Left colon (tissue), 2 donors: ENCODE results near the gene TRPM3. TPM values are rescaled to one million over a fixed set of nuclear protein-coding genes. Genes with fewer than 3 reads are reported as not detected.

ENCODE experiments used
- ATAC-seq: fragments of 200-7000 bp; cut with Tn5 transposase; one replicate; pipeline ENCODE4 v1.9.1; 2020; ENCODE audit warnings: mild to moderate bottlenecking, moderate library complexity
- DNase-seq, 2 donors: peaks; one replicate each; pipeline ENCODE4 v3.0.0-alpha.2; 2020
- intact Hi-C, 2 donors: fragments of 100-400 bp; cut with DNase I in 1 of 2; cut with micrococcal nuclease in 1 of 2; formaldehyde crosslinking; loops; one replicate each; pipeline versions ENCODE4 v1.11.2 to v1.14.0; 2022; cut with DNase I, micrococcal nuclease
- total RNA-seq, 2 donors: library from RNA; stranded (reverse); fragmentation: NEBNext Ultra II Directional; extraction: Animal tissue kit (Norgen Biotek cat#: 25700); gene quantifications; one replicate each; pipeline ENCODE4 v1.2.1, GENCODE V29; 2021
- donor health status: DM: no; HTN: no; CAD: no.
- donor health status: DM: yes; HTN: yes; CAD: no.

Gene TRPM3
- total RNA-seq, 2 donors from 2014 or later = 0.22 to 0.73 TPM

GRCh38 chr9:70811638-70812037 is 309.8 kb downstream of the TRPM3 start:
- no peak for DNase-seq
- intact Hi-C loops = no loop called here
- ATAC-seq = no peak

DNA sequence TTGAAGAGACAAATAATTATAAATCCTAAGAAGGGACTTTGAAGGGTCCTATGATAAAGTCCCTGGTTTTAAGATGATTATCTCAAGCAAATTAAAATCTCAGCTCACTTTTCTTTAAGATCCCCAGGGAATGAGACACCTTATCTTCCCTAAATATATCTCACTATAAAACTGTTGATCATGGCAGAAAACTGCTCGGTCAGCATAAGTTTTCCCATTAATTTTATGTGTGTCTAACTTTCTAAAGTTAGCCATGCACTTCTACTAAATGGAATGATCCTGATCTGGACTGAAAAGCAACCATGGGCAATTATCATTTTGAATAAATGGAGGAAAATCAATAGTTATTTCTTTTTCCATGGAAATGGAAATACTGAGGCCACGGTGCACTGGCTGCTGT is 314.5 kb downstream of the TRPM3 start:
- no peak for ATAC-seq
- intact Hi-C loops = no loop called here
- DNase-seq = no peak

DNA sequence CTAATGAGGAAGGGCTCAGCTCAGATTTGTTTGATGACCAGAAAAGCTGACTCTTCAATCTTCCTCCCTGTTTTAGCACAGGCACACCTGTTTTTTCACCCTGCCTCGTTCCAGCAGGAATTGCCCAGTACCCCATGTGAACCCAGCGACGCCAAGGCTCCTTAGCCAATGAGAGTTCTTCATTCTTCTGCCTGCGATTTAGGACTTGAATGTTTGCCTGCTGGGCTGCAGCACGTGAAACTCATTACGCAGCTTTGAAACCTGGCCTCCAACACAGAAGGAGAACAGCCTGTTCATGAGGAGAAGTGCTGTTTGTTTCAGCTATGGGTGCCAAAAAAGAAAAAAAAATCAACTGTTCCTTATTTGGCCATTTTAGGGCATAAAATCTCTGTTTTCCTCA is 315.5 kb downstream of the TRPM3 start:
- intact Hi-C loops = no loop called here
- ATAC-seq (no peak), DNase-seq (no peak)

DNA sequence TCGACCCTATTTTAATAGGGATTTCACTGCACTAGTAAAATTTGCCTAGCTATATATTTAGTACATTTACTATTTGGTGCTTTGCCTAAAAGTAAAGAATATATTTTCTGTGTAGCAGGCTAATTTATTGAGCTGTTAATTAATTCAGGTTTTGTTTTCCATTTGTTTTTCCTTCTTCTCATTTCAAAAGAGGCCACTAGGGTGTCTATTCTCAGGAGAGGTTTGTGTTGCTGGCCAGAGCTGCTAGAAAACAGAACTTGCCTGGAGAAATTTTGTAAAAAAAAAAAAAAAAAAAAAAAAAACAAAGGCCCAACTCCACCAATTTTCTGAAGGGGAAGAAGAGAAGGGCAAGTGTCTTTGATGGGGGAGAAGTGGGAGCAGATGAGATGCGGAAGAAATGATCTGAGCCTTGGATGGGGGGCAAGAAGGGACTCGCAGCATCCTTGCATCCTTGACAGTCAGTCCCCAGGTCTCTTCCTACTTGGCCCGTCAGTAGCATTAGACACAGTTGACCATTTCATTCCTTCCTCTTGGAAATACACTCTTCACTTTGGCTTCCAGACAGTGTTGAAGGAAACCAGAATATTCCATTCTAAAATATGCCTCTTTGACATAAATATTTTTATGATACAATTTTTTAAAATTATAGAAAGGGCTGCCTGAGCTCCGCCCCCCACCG is 318.5 kb downstream of the TRPM3 start:
- intact Hi-C loops = no loop called here

GRCh38 chr9:70802206-70802605 is 319.2 kb downstream of the TRPM3 start:
- intact Hi-C loops = no loop called here
- no peak for DNase-seq
- ATAC-seq = no peak

More for the DNA sequence above, 318.5 kb downstream of the TRPM3 start:
- no peak for ATAC-seq
- DNase-seq = no peak

- ATAC-seq = no peak
- no peak for DNase-seq
Measured at GRCh38 chr9:70801181-70801829, 320.1 kb downstream of the TRPM3 start.

DNA sequence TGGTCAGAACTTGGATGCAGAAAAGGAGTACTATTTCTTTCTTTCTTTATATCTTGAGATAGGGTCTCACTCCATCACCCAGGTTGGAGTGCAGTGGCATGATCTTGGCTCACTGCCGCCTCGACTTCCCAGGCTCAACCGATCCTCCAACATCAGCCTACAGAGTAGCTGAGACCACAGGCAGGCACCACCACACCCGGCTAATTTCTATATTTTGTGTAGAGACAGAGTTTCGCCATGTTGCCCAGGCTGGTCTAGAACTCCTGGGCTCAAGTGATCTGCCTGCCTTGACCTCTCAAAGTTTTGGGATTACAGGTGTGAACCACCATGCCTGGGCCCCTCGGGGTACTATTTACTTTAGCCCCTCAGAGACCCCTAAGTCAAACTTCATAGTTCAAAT is 323.4 kb downstream of the TRPM3 start:
- ATAC-seq (no peak), DNase-seq (no peak)
- intact Hi-C loops = no loop called here

More at GRCh38 chr9:70801181-70801829, 320.1 kb downstream of the TRPM3 start:
- intact Hi-C loops = no loop called here

- intact Hi-C loops = no loop called here
- DNase-seq (no peak), ATAC-seq (no peak)
Measured at GRCh38 chr9:70795841-70796240, 325.6 kb downstream of the TRPM3 start.

DNA sequence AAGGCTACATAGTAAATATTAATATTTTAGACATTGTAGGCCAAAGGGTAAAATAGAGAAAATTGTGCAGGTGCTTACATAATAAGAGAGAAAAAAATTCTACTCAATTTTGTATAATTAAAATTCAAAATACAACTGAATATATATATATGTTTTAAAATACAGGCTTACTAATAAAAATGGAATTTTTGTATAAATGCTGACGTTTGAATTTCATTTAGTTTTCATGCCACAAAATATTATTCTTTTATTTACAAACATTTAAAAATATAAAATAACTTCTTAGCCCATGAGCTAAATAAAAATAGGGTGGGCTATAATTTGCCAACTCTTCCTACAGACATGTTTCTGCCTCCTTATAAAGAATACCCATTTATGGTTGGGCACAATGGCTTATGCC is 328.6 kb downstream of the TRPM3 start:
- ATAC-seq (no peak), DNase-seq (no peak)
- intact Hi-C loops = no loop called here

GRCh38 chr9:70791936-70792335 is 329.5 kb downstream of the TRPM3 start:
- ATAC-seq (no peak), DNase-seq (no peak)

GRCh38 chr9:70789086-70789485 is 332.3 kb downstream of the TRPM3 start:
- ATAC-seq (no peak), DNase-seq (no peak)
- intact Hi-C loops = no loop called here

More at GRCh38 chr9:70791936-70792335, 329.5 kb downstream of the TRPM3 start:
- intact Hi-C loops = no loop called here

- intact Hi-C loops = no loop called here
- ATAC-seq = no peak
- DNase-seq = no peak
Measured at GRCh38 chr9:70784456-70784855, 337.0 kb downstream of the TRPM3 start.

DNA sequence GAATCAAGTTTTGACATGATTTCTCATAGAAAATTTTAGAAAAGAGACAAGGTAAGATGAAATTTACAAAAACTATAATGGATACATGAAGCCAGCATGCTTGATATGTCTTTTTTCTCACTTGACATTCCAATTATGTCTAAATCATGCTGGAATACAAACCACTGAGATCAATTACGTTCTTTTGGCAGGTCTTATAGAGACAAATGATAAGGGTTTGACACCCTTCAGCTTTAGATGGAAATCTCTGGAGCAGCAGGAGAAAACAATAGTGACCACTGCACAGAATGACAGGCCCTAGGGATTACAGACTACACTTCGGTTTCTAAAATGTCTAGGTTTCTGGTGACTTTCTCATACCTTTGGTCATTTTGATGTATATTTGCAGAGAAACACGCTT is 342.9 kb downstream of the TRPM3 start:
- DNase-seq (no peak), ATAC-seq (no peak)
- intact Hi-C loops = no loop called here

- intact Hi-C loops = no loop called here
- DNase-seq (no peak), ATAC-seq (no peak)
Measured at GRCh38 chr9:70773579-70773978, 347.8 kb downstream of the TRPM3 start.

DNA sequence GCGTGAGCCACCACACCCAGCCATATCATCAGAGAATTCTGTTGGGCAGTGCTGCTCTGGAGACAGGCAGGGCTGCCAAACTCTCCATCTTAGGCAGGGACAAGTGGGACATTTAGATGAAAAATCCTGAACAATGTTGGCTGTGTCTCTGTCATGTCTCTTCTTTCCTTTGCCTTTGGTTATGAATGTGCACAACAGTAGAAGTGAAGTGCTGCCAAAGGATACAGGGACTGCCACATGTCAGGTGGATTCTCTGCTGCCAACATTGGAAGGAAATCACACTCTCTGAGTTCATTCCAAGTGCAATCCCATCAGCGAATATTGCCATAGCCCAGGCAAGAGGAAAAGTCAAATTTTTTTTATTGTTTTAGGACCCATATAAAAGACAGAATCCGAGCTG is 348.8 kb downstream of the TRPM3 start:
- no peak for ATAC-seq
- intact Hi-C loops = no loop called here
- DNase-seq = no peak

DNA sequence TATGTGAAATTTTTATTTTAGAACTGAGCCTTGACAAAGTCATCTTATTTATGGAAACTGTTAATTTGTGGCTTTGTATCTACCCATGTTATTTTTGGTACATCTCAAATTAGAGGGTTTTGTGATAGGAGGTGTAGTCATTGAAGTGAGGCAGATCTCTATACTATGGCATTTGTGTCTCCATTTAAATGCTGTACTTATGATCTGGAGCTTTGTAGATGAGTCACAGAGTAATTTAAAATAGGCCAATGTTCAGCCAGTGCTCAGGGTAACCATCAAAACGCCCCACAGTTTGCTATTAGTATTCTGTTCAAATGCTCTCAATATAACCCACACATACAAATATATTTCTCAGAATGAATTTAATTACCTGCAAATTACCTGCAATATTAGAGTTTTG is 355.5 kb downstream of the TRPM3 start:
- ATAC-seq = no peak

GRCh38 chr9:70761139-70761670 is 360.2 kb downstream of the TRPM3 start:
- no peak for ATAC-seq

More for the DNA sequence above, 355.5 kb downstream of the TRPM3 start:
- no peak for DNase-seq
- intact Hi-C loops = no loop called here

DNA sequence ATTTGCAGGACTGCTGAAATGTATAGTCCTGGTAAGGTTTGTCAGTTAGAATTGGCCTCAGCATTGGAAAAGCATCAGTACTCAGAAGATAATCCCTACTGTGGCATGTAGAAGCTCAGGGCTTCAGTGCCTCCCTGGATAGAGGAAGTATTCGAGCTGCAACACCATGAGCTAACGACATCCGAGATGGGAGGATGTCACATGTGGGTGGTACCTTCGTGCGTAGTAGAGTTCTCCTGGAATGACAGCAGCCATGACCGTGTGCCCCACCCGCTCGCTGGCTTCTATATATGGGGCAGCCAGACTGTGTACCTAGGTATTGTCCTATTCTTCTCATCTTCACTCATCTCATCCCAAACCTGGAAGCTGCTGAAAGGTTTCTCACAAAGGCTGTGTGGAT is 361.2 kb downstream of the TRPM3 start:
- intact Hi-C loops = no loop called here
- ATAC-seq (no peak), DNase-seq (no peak)

More at GRCh38 chr9:70761139-70761670, 360.2 kb downstream of the TRPM3 start:
- intact Hi-C loops = no loop called here
- no peak for DNase-seq

DNA sequence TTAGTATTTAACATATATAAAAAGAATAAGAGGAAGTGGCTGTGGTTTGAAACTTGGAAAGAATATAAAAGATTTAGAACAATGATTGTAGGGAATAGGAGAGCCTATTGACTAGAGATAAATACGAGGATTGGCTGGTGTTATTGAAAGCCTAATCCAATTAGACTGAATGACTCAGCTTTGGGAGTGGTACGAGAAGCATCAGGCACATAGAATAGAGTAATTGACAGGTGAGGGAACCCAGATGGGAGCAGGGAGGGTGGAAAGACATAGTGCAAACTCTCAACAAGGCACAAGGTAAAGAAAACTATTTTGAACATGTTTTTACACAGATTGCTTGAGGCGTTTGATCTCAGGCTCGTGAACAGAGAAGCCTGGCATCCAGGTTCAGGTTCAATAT is 368.1 kb downstream of the TRPM3 start:
- intact Hi-C loops = no loop called here
- DNase-seq = no peak
- ATAC-seq = no peak

DNA sequence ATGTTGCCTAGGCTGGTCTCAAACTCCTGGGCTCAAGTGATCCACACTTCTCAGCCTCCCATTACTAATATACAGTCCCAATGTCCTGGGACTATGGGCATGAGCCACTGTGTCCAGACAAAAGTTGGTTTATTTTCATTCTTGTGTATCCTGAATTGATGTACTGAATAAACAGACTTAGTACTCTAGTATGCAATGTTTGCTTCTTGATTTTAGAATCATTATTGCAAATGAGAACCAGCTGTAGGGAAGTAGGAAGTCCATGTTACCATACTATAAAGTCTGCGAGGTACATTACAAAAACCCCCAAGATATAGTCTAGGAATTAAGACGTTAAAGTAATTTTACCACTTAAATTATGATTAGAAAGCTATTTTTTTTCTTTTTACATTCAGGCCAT is 372.4 kb downstream of the TRPM3 start:
- no peak for ATAC-seq

More for the DNA sequence above, 372.4 kb downstream of the TRPM3 start:
- intact Hi-C loops = no loop called here
- no peak for DNase-seq
